GM10847 (cell line): Measurements from ENCODE around the gene FAM229A.
A peak's percentile ranks its signal among the peaks of the same experiment; 100 is the strongest.

Source experiments
- POLR2A ChIP-seq: IDR thresholded peaks from 2 replicates; pipeline ENCODE4 v1.6.1; 2011; ENCODE audit not compliant: insufficient read length; ENCODE audit errors: extremely low read depth

FAM229A gene, protein sequence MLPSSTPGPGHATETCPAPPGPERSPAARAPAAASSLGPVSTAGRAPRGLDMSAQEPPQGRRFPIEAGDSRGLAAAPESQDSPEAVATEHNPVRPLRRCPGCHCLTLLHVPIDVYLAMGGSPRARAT

GRCh38 chr1:32362474-32363313, at the start of gene FAM229A, which contains the start of gene TSSK3:
TSS of gene FAM229A (minus strand) at chr1:32362485. CDS start at chr1:32362091, 394 bp downstream.
TSS of gene TSSK3 (plus strand) at chr1:32362539. CDS start at chr1:32362702, 163 bp downstream.
- no peak for TF ChIP-seq POLR2A

DNA sequence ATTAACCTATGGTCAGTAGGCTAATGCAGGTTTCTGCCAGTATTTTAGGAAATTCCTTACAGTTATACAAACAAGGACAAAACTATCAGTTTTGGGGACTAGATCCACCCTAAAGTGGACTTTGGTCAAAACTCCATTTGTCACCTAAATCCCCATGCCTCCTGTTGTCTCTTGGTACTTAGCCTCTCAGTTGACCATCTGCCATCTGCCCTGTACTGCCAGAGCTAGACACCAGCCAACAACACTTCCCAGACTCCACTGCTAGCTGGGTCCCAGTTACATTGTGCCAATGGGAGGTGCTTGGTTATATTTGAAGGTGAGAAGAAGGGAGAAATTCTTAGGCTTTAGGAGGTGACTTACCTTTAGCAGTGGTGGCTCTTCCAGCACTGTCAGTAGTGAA, 49.0 kb upstream of the FAM229A start:
- TF ChIP-seq POLR2A, result no peak

GRCh38 chr1:32406629-32407111, 44.4 kb upstream of the FAM229A start:
- TF ChIP-seq POLR2A, result no peak

DNA sequence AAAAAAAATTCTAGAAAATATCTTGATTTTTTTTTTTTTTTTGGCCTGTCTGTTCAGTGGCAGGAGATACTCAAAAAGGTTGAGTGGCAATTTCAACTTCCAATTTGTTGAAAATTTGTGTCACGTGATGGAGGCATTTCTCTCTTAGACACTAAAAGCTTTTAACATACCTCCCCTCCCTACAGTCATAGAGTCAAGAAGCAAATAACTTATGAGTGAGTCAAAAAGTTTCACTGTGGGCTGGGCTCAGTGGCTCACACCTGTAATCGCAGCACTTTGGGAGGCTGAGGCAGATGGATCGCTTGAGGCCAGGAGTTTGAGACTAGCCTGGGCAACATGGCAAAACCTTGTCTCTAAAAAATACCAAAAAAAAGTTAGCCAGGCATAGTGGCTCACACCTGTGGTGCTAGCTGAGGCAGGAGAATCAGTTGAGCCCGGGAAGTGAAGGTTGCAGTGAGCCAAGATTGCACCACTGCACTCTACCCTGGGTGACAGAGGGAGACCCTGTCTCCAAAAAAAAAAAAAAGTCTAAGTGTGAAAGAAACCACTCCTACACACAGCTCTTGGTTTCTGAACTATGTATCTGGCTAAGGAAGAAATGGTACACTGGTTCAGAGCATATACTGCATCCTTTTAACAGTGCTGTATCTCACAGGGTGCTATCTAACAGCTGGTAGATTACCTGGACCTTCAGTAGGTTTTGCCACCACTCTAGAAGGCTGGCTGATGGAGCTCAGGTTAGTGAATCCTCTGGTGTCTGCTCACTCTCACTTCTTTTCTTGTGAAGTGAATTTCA, 43.6 kb upstream of the FAM229A start:
- no peak for TF ChIP-seq POLR2A

DNA sequence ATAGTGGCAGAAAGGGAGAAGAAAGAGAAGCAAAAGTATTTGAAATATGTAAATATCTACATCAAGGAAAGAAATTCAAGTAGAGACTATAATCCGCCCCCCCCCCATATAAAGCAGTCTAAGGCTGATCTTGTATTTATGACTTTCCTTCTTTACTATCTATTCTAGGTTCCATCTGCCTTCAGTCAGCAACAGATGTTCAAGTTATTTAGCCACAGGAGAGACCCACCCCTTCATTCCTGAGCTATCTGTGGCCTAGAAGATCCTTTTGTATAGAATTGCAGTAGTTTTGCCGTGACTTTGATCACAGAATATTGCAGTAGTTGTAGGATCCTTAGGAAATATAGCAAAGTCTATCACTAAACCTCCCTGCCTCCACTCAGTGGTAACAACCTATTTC, 42.7 kb upstream of the FAM229A start:
- no peak for TF ChIP-seq POLR2A

DNA sequence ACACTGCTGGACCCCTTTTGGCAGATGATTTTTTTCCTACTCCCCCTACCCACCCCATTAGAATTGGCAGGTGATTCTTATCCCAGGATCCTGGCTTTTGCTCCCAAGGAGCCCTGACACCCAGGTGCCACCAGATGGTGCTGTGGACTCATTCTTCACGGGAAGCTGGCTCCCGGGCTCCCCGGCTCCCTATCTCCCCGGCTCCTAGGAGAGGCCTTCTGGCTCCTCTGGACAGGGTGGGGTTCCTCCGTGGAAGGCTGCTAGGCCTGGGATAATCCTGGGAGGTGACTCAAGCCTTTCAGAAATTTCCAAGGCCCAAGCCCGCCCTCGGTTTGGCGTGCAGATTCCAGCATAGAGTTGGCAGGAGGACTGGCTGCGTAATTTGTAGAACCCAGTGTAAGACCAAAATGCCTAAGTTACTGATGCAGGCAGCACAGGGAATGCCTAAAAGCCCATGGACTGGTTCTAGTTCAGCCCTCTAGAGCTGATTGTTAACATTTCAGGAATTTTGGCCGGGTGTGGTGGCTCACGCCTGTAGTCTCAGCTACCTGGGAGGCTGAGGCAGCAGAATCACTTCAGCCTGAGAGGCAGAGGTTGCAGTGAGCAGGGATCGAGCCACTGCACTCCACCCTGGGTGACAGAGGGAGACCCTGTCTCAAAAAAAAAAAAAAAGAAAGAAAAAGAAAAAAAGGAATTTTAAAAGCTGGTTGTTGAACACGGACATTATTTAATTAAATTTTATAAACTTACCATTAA, 38.8 kb upstream of the FAM229A start:
- no peak for TF ChIP-seq POLR2A

GRCh38 chr1:32399843-32400242, 37.6 kb upstream of the FAM229A start:
- TF ChIP-seq POLR2A, result no peak

DNA sequence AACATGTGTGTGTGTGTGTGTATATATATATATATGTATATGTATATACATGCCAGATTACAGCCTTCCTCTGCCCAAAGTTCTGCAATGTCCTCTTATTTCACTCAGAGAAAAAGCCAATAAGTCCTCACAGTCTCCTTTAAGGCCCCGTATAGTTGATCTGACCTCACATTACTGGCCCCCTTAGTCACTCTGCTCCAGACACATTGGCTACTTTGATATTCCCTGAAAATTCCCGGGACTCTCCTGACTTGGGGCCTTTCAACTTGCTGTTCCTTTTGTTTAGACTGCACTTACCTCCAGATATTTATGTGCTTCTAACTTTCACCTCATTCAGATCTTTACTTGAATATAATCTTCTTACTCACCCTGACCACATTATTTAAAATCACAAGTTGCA, 36.1 kb upstream of the FAM229A start:
- TF ChIP-seq POLR2A, result no peak

GRCh38 chr1:32394890-32395432, 32.7 kb upstream of the FAM229A start:
- TF ChIP-seq POLR2A, result no peak

GRCh38 chr1:32394141-32394889, 32.0 kb upstream of the FAM229A start, which contains the start of gene BSDC1:
TSS of gene BSDC1 (minus strand) at chr1:32394441. CDS start at chr1:32394414, 27 bp downstream.
- TF ChIP-seq POLR2A, result peak; percentile 76

- TF ChIP-seq POLR2A, result no peak
Observed at GRCh38 chr1:32393832-32394140, 31.5 kb upstream of the FAM229A start.

GRCh38 chr1:32393136-32393535, 30.9 kb upstream of the FAM229A start:
- no peak for TF ChIP-seq POLR2A

- no peak for TF ChIP-seq POLR2A
Observed at GRCh38 chr1:32392325-32392724, 30.0 kb upstream of the FAM229A start.

DNA sequence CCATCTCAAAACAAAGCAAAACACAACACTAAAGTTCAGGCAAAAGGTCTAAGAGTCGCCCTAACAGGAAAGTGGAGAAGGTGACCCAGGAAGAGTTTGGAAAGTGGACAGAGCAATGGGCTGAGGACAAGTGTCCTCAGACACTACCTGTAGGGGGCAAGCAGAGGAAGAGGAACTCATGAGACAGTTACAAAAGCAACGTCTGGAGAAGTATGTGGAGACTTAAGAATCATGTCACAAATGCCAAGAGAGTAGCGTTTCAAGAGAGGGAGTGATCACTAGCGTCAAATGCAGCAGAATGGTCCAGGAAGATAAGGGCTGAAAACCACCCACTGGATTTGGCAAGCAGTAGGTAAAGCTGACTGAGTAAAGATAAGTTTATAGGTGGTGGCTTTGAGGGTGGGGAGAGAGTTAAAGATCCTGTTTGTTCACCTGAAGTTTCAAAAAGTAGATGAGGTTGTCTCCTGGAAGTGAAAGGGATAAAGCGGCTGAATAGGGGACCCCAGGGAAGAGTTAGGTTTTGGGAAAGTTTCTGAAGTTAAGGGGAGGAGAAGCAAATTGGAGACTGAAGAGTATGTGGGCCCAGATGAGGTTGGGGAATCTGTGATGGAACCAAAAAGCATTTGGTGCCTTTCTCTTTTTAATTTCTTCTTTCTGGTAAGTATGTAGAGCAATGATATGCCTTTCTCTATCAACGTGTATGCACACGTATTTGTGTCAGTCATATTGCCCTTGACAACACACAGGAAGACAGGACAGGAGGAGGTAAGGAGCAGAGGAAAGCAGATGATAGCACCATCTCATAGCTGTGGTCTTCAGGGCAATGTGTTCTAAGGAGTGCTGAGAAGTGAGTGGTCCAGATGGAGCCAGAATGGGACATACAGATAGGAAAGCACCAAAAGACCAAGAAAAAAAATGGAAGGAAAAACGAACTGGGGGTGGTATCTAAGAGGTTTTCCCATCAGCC, 28.9 kb upstream of the FAM229A start:
- TF ChIP-seq POLR2A, result no peak
